ENCODE measurements around the gene SCGB2A2. TPM values are rescaled to one million over a fixed set of nuclear protein-coding genes. Genes with fewer than 3 reads are reported as not detected.

The SCGB2A2 gene
- total RNA-seq, 6 experiments from 2014 or later: not detected

Other genes with a start within 250 kb of the SCGB2A2 start
- gene INCENP, start 146.1 kb upstream of the SCGB2A2 start, total RNA-seq (2021; fragmentation: NEBNext Ultra II Directional; extraction: Animal tissue kit (Norgen Biotek cat#: 25700)): 10 to 100 TPM; 32.3 to 60.0 (median 54.1) TPM
- gene SCGB1D1, start 79.9 kb upstream of the SCGB2A2 start, total RNA-seq (2021; fragmentation: NEBNext Ultra II Directional; extraction: Animal tissue kit (Norgen Biotek cat#: 25700)): not detected
- not detected for gene SCGB2A1, start 61.5 kb upstream of the SCGB2A2 start, total RNA-seq (2021; fragmentation: NEBNext Ultra II Directional; extraction: Animal tissue kit (Norgen Biotek cat#: 25700))
- not detected for gene SCGB1D2, start 27.9 kb upstream of the SCGB2A2 start, total RNA-seq (2021; fragmentation: NEBNext Ultra II Directional; extraction: Animal tissue kit (Norgen Biotek cat#: 25700))
- not detected for gene SCGB1D4, start 28.9 kb downstream of the SCGB2A2 start, total RNA-seq (2021; fragmentation: NEBNext Ultra II Directional; extraction: Animal tissue kit (Norgen Biotek cat#: 25700))
- gene ASRGL1, start 67.3 kb downstream of the SCGB2A2 start, total RNA-seq (2021; fragmentation: NEBNext Ultra II Directional; extraction: Animal tissue kit (Norgen Biotek cat#: 25700)): under 1 TPM; 0.36 to 0.55 (median 0.49) TPM
- gene SCGB1A1, start 148.9 kb downstream of the SCGB2A2 start, total RNA-seq (2021; fragmentation: NEBNext Ultra II Directional; extraction: Animal tissue kit (Norgen Biotek cat#: 25700)): not detected